GM12801 (cell line): ENCODE results near the gene FCMR.

Experiments
- CTCF ChIP-seq: IDR thresholded peaks from one replicate; pipeline ENCODE4 v1.5.1; 2011; ENCODE audit warnings: control low read depth; ENCODE audit not compliant: insufficient read length; ENCODE audit errors: extremely low read depth

The FCMR gene

GRCh38 chr1:206921772-206922265 lies at the start of gene FCMR:
Gene FCMR, minus strand, starts transcription at chr1:206921941. Its CDS starts 87 bp downstream, at chr1:206921854.
- TF ChIP-seq CTCF, result no peak

- TF ChIP-seq CTCF, result no peak
Measured at GRCh38 chr1:206971029-206971655, 49.4 kb upstream of the FCMR start.

GRCh38 chr1:206970446-206970845 lies 48.7 kb upstream of the FCMR start, which contains the start of gene FCAMR:
Gene FCAMR, minus strand, starts transcription at chr1:206970460. Its CDS starts 335 bp downstream, at chr1:206970125.
- TF ChIP-seq CTCF, result no peak

GRCh38 chr1:206969090-206969489 lies 47.3 kb upstream of the FCMR start:
- TF ChIP-seq CTCF, result no peak

- no peak for TF ChIP-seq CTCF
Measured at GRCh38 chr1:206967096-206967849, 45.5 kb upstream of the FCMR start.

GRCh38 chr1:206965781-206966180 lies 44.0 kb upstream of the FCMR start:
- TF ChIP-seq CTCF, result no peak

GRCh38 chr1:206963740-206964139 lies 42.0 kb upstream of the FCMR start:
- TF ChIP-seq CTCF, result no peak
